H1 (cell line): ENCODE data around the gene AFF1. TPM values are rescaled to one million over a fixed set of nuclear protein-coding genes. Genes with fewer than 3 reads are reported as not detected.
A peak's percentile ranks its signal among the peaks of the same experiment; 100 is the strongest.

Experiments
- CTCF ChIA-PET: fragments of 300-600 bp; sonication (Branson Sonifier 250); formaldehyde crosslinking; loops from one replicate; lab custom pipeline; 2021; ENCODE audit not compliant: partially characterized antibody; lab: Charles Lee
- POLR2A ChIA-PET: fragments of 300-600 bp; sonication (Branson Sonifier 250); formaldehyde crosslinking; loops from one replicate; lab custom pipeline; 2021; ENCODE audit warnings: inconsistent platforms; ENCODE audit not compliant: partially characterized antibody; lab: Charles Lee
- DNase-seq, 2 experiments: peaks; one replicate each; pipeline versions ENCODE4 v3.0.0 to v3.0.0-alpha.2; 2010 to 2022; ENCODE audit warnings: low spot score in 2 of 2, low read depth in 1 of 2, mixed read lengths in 1 of 2
- FAIRE-seq: peaks from 2 replicates; lab custom pipeline; 2011; peaks lifted over from hg19 to GRCh38; lab: Jason Lieb, UNC
- H2AFZ ChIP-seq: 2 replicates; pipeline ENCODE4 v1.8.1; 2012; ENCODE audit warnings: low read length, inconsistent platforms
- H2AK5ac ChIP-seq: 2 replicates; pipeline ENCODE4 v1.6.1; 2013; ENCODE audit warnings: low read depth, low read length
- H2BK120ac ChIP-seq: replicated peaks from 2 replicates; pipeline ENCODE3; 2013; ENCODE audit warnings: low read depth, low read length, inconsistent platforms
- H2BK12ac ChIP-seq: 2 replicates; pipeline ENCODE4 v1.6.1; 2013; ENCODE audit warnings: low read depth, low read length
- H2BK15ac ChIP-seq: 2 replicates; pipeline ENCODE4 v1.6.1; 2013; ENCODE audit warnings: low read length
- H2BK20ac ChIP-seq: 2 replicates; pipeline ENCODE4 v1.6.1; 2013; ENCODE audit warnings: low read length
- H2BK5ac ChIP-seq: 2 replicates; pipeline ENCODE4 v1.6.1; 2013; ENCODE audit warnings: low read depth, low read length
- H3K14ac ChIP-seq: 2 replicates; pipeline ENCODE4 v1.6.1; 2013; ENCODE audit warnings: inconsistent platforms; ENCODE audit not compliant: insufficient read length
- H3K18ac ChIP-seq: 2 replicates; pipeline ENCODE4 v1.6.1; 2013; ENCODE audit warnings: low read length; ENCODE audit errors: extremely low read depth
- H3K23ac ChIP-seq: 2 replicates; pipeline ENCODE4 v1.6.1; 2013; ENCODE audit warnings: inconsistent platforms; ENCODE audit not compliant: insufficient read length
- H3K23me2 ChIP-seq: 2 replicates; pipeline ENCODE4 v1.6.1; 2013; ENCODE audit warnings: low read depth, low read length
- H3K27ac ChIP-seq: 2 replicates; pipeline ENCODE4 v1.6.1; 2011; ENCODE audit warnings: low read depth, low read length, inconsistent platforms
- H3K27me3 ChIP-seq, 4 experiments: replicated peaks in 1 of 4; 1 replicate in 1 of 4; 2 replicates in 3 of 4; pipeline versions ENCODE4 v1.6.1 to v1.8.1; 2011 to 2013; ENCODE audit warnings: low read length in 3 of 4, mild to moderate bottlenecking in 3 of 4, inconsistent platforms in 2 of 4, mixed read lengths in 2 of 4, moderate library complexity in 1 of 4; ENCODE audit not compliant: control insufficient read depth in 3 of 4, insufficient read depth in 3 of 4; ENCODE audit errors: extremely low read depth in 1 of 4
- H3K36me3 ChIP-seq, 4 experiments: 2 replicates each; pipeline versions ENCODE4 v1.6.1 to v1.8.1; 2011 to 2013; ENCODE audit warnings: mild to moderate bottlenecking in 4 of 4, low read length in 3 of 4, moderate library complexity in 2 of 4, control low read depth in 1 of 4, inconsistent platforms in 1 of 4; ENCODE audit not compliant: insufficient read depth in 4 of 4, control insufficient read depth in 2 of 4
- H3K4ac ChIP-seq: replicated peaks from 2 replicates; pipeline ENCODE3; 2013; ENCODE audit warnings: low read length, low read depth, mixed read lengths, inconsistent platforms; ENCODE audit not compliant: insufficient read length
- H3K4me1 ChIP-seq, 4 experiments: replicated peaks in 1 of 4; 1 replicate in 1 of 4; 2 replicates in 3 of 4; pipeline versions ENCODE4 v1.6.1 to v1.8.1; 2011 to 2013; ENCODE audit warnings: low read length in 3 of 4, inconsistent platforms in 2 of 4, mixed read lengths in 1 of 4; ENCODE audit not compliant: insufficient read depth in 4 of 4, control insufficient read depth in 3 of 4
- H3K4me2 ChIP-seq, 2 experiments: 2 replicates each; pipeline versions ENCODE4 v1.6.1 to v1.8.1; 2011 to 2013; ENCODE audit warnings: low read depth in 2 of 2, low read length in 2 of 2, control low read depth in 1 of 2, inconsistent platforms in 1 of 2, mild to moderate bottlenecking in 1 of 2; ENCODE audit not compliant: insufficient read depth in 1 of 2
- H3K4me3 ChIP-seq, 4 experiments: fragments of 200-600, 300-600 bp in 1 of 4; sonication (generic), shearing (Covaris generic), sonication (Bioruptor Twin) in 1 of 4; 2 replicates each; pipeline versions ENCODE4 v1.5.1 to v1.8.1; 2011 to 2016; ENCODE audit warnings: low read length in 4 of 4, low read depth in 3 of 4, control low read depth in 2 of 4, inconsistent platforms in 2 of 4, mild to moderate bottlenecking in 2 of 4, mixed read lengths in 1 of 4, moderate library complexity in 1 of 4; ENCODE audit not compliant: insufficient read depth in 2 of 4; ENCODE audit errors: extremely low read depth in 1 of 4
- H3K56ac ChIP-seq: replicated peaks from 2 replicates; pipeline ENCODE3; 2013; ENCODE audit warnings: low read depth, mild to moderate bottlenecking, mixed read lengths, low read length, inconsistent platforms; ENCODE audit not compliant: insufficient read length
- H3K79me1 ChIP-seq: 2 replicates; pipeline ENCODE4 v1.6.1; 2013; ENCODE audit warnings: low read depth, low read length, control low read depth
- H3K79me2 ChIP-seq, 2 experiments: 2 replicates each; pipeline versions ENCODE4 v1.6.1 to v1.8.1; 2012 to 2013; ENCODE audit warnings: low read length in 2 of 2, mild to moderate bottlenecking in 2 of 2, inconsistent platforms in 1 of 2; ENCODE audit not compliant: insufficient read depth in 2 of 2, control insufficient read depth in 1 of 2
- H3K9ac ChIP-seq, 4 experiments: replicated peaks in 1 of 4; 1 replicate in 1 of 4; 2 replicates in 3 of 4; pipeline versions ENCODE4 v1.6.1 to v1.8.1; 2011 to 2013; ENCODE audit warnings: low read depth in 3 of 4, low read length in 3 of 4, control low read depth in 2 of 4, mild to moderate bottlenecking in 2 of 4, moderate library complexity in 2 of 4, inconsistent platforms in 1 of 4; ENCODE audit errors: extremely low read depth in 1 of 4
- H3K9me3 ChIP-seq, 2 experiments: 2 replicates each; pipeline versions ENCODE4 v1.6.1 to v1.8.1; 2012 to 2013; ENCODE audit warnings: mild to moderate bottlenecking in 2 of 2, moderate library complexity in 2 of 2, control low read depth in 1 of 2, inconsistent platforms in 1 of 2, low read depth in 1 of 2, low read length in 1 of 2, mixed read lengths in 1 of 2; ENCODE audit not compliant: insufficient read depth in 2 of 2
- H4K20me1 ChIP-seq, 2 experiments: replicated peaks in 1 of 2; 2 replicates each; pipeline versions ENCODE3 to v1.8.1; 2011 to 2013; ENCODE audit warnings: inconsistent platforms in 2 of 2, low read length in 2 of 2, mild to moderate bottlenecking in 1 of 2; ENCODE audit not compliant: insufficient read depth in 2 of 2, control insufficient read depth in 1 of 2
- H4K5ac ChIP-seq: 2 replicates; pipeline ENCODE4 v1.6.1; 2013; ENCODE audit warnings: low read length, low read depth, mixed read lengths, inconsistent platforms; ENCODE audit not compliant: insufficient read length
- H4K8ac ChIP-seq: 2 replicates; pipeline ENCODE4 v1.8.0; 2013; ENCODE audit warnings: mild to moderate bottlenecking, moderate library complexity, low read length, inconsistent platforms; ENCODE audit not compliant: insufficient read depth; ENCODE audit errors: extremely low read depth
- H4K91ac ChIP-seq: replicated peaks from 2 replicates; pipeline ENCODE3; 2013; ENCODE audit warnings: low read length, mixed read lengths, inconsistent platforms; ENCODE audit not compliant: insufficient read length
- CBX8 ChIP-seq: fragments of 300-800, 300-1000 bp; sonication (generic); IDR thresholded peaks from 2 replicates; pipeline ENCODE4 v1.7.1; 2016; ENCODE audit warnings: low read depth, low read length, borderline replicate concordance
- GABPA ChIP-seq: IDR thresholded peaks from 2 replicates; pipeline ENCODE4 v1.6.1; 2011; ENCODE audit warnings: mild to moderate bottlenecking, low read length, moderate library complexity, borderline replicate concordance; ENCODE audit not compliant: insufficient read depth
- SAP30 ChIP-seq: fragments of 300-600 bp; sonication (generic); IDR thresholded peaks from 2 replicates; pipeline ENCODE4 v1.7.1; 2012; ENCODE audit warnings: low read length, moderate library complexity, mild to moderate bottlenecking, inconsistent platforms; ENCODE audit not compliant: insufficient read depth, insufficient replicate concordance
- SP1 ChIP-seq: IDR thresholded peaks from 2 replicates; pipeline ENCODE4 v1.6.1; 2011; ENCODE audit warnings: low read depth, low read length
- TAF1 ChIP-seq: IDR thresholded peaks from 2 replicates; pipeline ENCODE4 v1.6.1; 2011; ENCODE audit warnings: mild to moderate bottlenecking, low read depth, low read length
- WGBS, 2 experiments: shearing (Covaris generic) in 1 of 2; methylation state at CpG; one replicate each; pipeline versions ENCODE4 v1.1.6 to v1.1.7; 2013 to 2015; ENCODE audit warnings: low lambda C conversion rate in 2 of 2, mixed read lengths in 2 of 2, inconsistent platforms in 1 of 2, low coverage in 1 of 2, missing lambda C conversion rate in 1 of 2; ENCODE audit not compliant: insufficient replicate concordance in 2 of 2, insufficient coverage in 1 of 2, insufficient read length in 1 of 2; ENCODE audit errors: extremely low coverage in 1 of 2, missing lambda C conversion rate in 1 of 2; 5-methylcytosine and 5-hydroxymethylcytosine counted together
- polyA plus RNA-seq, 7 experiments: library from polyadenylated mRNA; depleted of rRNA in 3 of 7; stranded (reverse) in 5 of 7; unstranded in 2 of 7; fragments of >200 nt in 5 of 7; fragments of 200-250 nt in 2 of 7; gene quantifications; 1 replicate in 5 of 7; 2 replicates in 1 of 7; 4 replicates in 1 of 7; pipeline versions ENCODE4 v1.2.1 to v1.2.3, GENCODE V29; 2011 to 2013; ENCODE audit warnings: missing spikeins in 2 of 7, mixed read lengths in 2 of 7
- total RNA-seq: library from RNA; stranded (reverse); fragmentation: NEBNext Ultra II Directional; extraction: Animal tissue kit (Norgen Biotek cat#: 25700); gene quantifications from 2 replicates; pipeline ENCODE4 v1.2.1, GENCODE V29; 2021
- TF ChIP-seq, protein P1 (sequence below), 3 experiments: IDR thresholded peaks; 1 replicate in 2 of 3; 2 replicates in 1 of 3; pipeline versions ENCODE4 v1.5.1 to v1.6.1; 2011; ENCODE audit warnings: low read length in 3 of 3, mild to moderate bottlenecking in 3 of 3, inconsistent platforms in 2 of 3, low read depth in 1 of 3, moderate library complexity in 1 of 3; ENCODE audit not compliant: insufficient read depth in 1 of 3; ENCODE audit errors: control extremely low read depth in 1 of 3

The AFF1 gene
- total and polyA plus RNA-seq, 2 of the 8 experiments (the other 6 are each of a cell fraction or from before 2014, with no cell fraction given): 14.8 to 85.5 TPM

DNA sequence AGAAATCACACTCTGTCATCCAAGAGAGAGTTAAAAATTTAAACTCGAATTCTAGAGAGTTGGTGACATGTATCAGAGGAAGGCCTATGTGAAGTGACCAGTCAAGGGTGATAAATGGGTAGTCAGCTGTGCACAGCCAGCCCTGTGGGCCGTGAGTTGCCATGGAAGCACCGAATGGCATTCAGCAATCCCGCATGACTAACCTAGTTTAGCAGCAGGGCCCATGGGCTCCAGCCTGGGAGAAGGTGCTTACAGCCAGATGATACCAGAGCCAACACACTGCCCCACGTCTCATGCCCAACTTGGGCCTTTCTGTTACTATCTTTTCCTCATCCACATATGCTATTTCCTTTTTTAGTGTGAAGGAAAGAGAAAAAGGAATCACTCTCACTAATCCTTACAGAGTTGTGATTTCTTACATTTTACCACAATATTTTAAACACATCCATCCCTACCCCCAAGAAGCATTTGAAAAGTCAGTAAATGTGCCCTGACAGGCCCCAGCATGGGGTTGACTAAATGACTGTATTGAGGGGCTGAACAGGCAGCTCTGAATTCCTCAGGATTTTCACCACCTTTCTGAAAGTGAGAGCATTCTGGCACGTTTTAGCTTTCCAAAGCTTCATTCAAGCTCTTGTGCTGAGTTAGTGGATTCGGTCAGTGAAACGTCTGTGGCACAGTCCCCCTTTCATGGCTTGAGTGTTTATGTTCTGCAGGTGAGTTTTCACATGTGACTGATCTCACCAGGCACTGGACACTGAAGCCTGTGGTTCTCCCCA, 104.2 kb downstream of the AFF1 start:
- no peak overlapping the region for H3K9ac ChIP-seq
- H2BK20ac ChIP-seq: no peak overlapping the region
- peaks cover 14 to 95% of the 10 kb centered on the region in 2 experiments for H3K79me2 ChIP-seq
- peaks cover 2 to 32% (median 16%) of the 10 kb centered on the region in 4 experiments for H3K4me1 ChIP-seq
- H4K5ac ChIP-seq: no peak overlapping the region
- no peak overlapping the region for H2BK12ac ChIP-seq
- no peak overlapping the region for H3K14ac ChIP-seq
- H4K20me1 ChIP-seq: peaks cover 18 to 30% of the 10 kb centered on the region in 2 experiments
- CTCF ChIA-PET: interaction anchor here (0.6 to 1.7 kb wide), 6 partner anchors 13 to 117 kb away, joined by 3 to 7 read pairs (median 4); no protein-coding TSS in a partner anchor
- H2AFZ ChIP-seq: no peak overlapping the region
- H3K23me2 ChIP-seq: 0 out of 2 replicates have a peak, but pooled peaks cover 2% of the 10 kb centered on the region
- no peak overlapping the region for H4K91ac ChIP-seq
- POLR2A ChIA-PET: interaction anchor here (0.6 to 1.5 kb wide), 4 partner anchors 32 to 130 kb away, joined by 3 read pairs; no protein-coding TSS in a partner anchor
- no peak overlapping the region for H3K56ac ChIP-seq
- no peak overlapping the region for H3K4ac ChIP-seq
- H2AK5ac ChIP-seq: no peak overlapping the region
- H2BK15ac ChIP-seq: no peak overlapping the region
- H3K27me3 ChIP-seq: no peaks in the 10 kb centered on the region
- WGBS, 2 experiments: 56% methylated on average over 8 of the region's 8 CpGs; no CpG with 5 or more reads in 1 of the 2 experiments
- H3K23ac ChIP-seq: no peak overlapping the region
- H2BK5ac ChIP-seq: no peak overlapping the region
- H3K79me1 ChIP-seq: 0 out of 2 replicates have a peak, but pooled peaks cover 8% of the 10 kb centered on the region
- H3K9me3 ChIP-seq: no peaks in the 10 kb centered on the region
- no peak overlapping the region for H3K18ac ChIP-seq
- peak overlapping the region in 1 of 2 experiments; percentile 15; a peak in 1 of 4 replicates for H3K4me2 ChIP-seq
- FAIRE-seq: no peak
- no peak overlapping the region for H4K8ac ChIP-seq
- H2BK120ac ChIP-seq: no peak overlapping the region
- no peak overlapping the region for H3K27ac ChIP-seq
- peak in 1 of 2 experiments; percentile 51 for DNase-seq
- no peak overlapping the region for H3K4me3 ChIP-seq
- H3K36me3 ChIP-seq: no peaks in the 10 kb centered on the region
- no peak for TF ChIP-seq TAF1
- TF ChIP-seq SP1: no peak
- TF ChIP-seq SAP30: no peak
- TF ChIP-seq, protein P1, sequence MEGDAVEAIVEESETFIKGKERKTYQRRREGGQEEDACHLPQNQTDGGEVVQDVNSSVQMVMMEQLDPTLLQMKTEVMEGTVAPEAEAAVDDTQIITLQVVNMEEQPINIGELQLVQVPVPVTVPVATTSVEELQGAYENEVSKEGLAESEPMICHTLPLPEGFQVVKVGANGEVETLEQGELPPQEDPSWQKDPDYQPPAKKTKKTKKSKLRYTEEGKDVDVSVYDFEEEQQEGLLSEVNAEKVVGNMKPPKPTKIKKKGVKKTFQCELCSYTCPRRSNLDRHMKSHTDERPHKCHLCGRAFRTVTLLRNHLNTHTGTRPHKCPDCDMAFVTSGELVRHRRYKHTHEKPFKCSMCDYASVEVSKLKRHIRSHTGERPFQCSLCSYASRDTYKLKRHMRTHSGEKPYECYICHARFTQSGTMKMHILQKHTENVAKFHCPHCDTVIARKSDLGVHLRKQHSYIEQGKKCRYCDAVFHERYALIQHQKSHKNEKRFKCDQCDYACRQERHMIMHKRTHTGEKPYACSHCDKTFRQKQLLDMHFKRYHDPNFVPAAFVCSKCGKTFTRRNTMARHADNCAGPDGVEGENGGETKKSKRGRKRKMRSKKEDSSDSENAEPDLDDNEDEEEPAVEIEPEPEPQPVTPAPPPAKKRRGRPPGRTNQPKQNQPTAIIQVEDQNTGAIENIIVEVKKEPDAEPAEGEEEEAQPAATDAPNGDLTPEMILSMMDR (IDR thresholded peaks at IDR 0.05; ENCODE audit: control extremely low read depth in 1 of 3, insufficient read depth in 1 of 3, low read depth in 1 of 3, low read length in 3 of 3): no peak
- TF ChIP-seq GABPA: no peak
- TF ChIP-seq CBX8: no peak
